ENCODE data around the gene DNAJC5G. TPM values are rescaled to one million over a fixed set of nuclear protein-coding genes. Genes with fewer than 3 reads are reported as not detected.
"Not testable (repeated sequence)": the region's sequence is repeated elsewhere in the genome, so short reads cannot be mapped to it uniquely, and the experiment has no call there.

Gene DNAJC5G
- total and polyA plus RNA-seq, 8 donors, result 0.06 to 0.34 TPM; not detected in 6

GRCh38 chr2:27270131-27270530 lies 5.1 kb upstream of the DNAJC5G start:
- Histone ChIP-seq H3K4me3 (no peak overlapping the region), H3K9me3 (no peaks in the 10 kb centered on the region), H3K27ac (no peak overlapping the region), H3K27me3 (no peaks in the 10 kb centered on the region), H3K36me3 (no peaks in the 10 kb centered on the region), H3K4me1 (peaks cover 0 to under 1% (median 0%) of the 10 kb centered on the region in 3 donors)
- no peak for TF ChIP-seq CTCF (IDR thresholded peaks at IDR 0.05)
- intact Hi-C loops (cut with DNase I), result no loop called here
- DNase-seq (no peak), FAIRE-seq (no peak), ATAC-seq (no peak)
- 76 to 87% methylated on average over 3 of the region's 3 CpGs for WGBS, 2 donors

- Histone ChIP-seq H3K27me3 (no peaks in the 10 kb centered on the region), H3K36me3 (no peaks in the 10 kb centered on the region), H3K27ac (no peak overlapping the region), H3K4me1 (no peaks in the 10 kb centered on the region), H3K4me3 (no peak overlapping the region), H3K9me3 (no peaks in the 10 kb centered on the region)
- 70 to 75% methylated on average over 2 of the region's 2 CpGs for WGBS, 2 donors
- intact Hi-C loops (cut with DNase I), result no loop called here
- TF ChIP-seq CTCF (IDR thresholded peaks at IDR 0.05), result no peak
- no peak for FAIRE-seq
- DNase-seq, result no peak
- no peak for ATAC-seq
These were observed 4.6 kb upstream of the DNAJC5G start for GRCh38 chr2:27270670-27271069.

- WGBS, 2 donors, result 54 to 57% methylated on average over 11 of the region's 11 CpGs
- DNase-seq, result no peak
- H3K4me3 ChIP-seq, result no peak overlapping the region
- no peak for TF ChIP-seq CTCF (IDR thresholded peaks at IDR 0.05)
- no peaks in the 10 kb centered on the region for H3K4me1 ChIP-seq
- ATAC-seq, result no peak
- no peaks in the 10 kb centered on the region for H3K36me3 ChIP-seq
- no peak overlapping the region for H3K27ac ChIP-seq
- FAIRE-seq, result no peak
- no peaks in the 10 kb centered on the region for H3K27me3 ChIP-seq
- no peaks in the 10 kb centered on the region for H3K9me3 ChIP-seq
- intact Hi-C loops (cut with DNase I), result no loop called here
These were observed 3.4 kb upstream of the DNAJC5G start for GRCh38 chr2:27271631-27272340.

GRCh38 chr2:27272537-27273522 lies 2.4 kb upstream of the DNAJC5G start:
- ATAC-seq; H3K27me3 ChIP-seq; intact Hi-C loops (cut with DNase I); DNase-seq; FAIRE-seq; H3K4me3 ChIP-seq; H3K27ac ChIP-seq; H3K9me3 ChIP-seq; H3K36me3 ChIP-seq; H3K4me1 ChIP-seq: not testable (repeated sequence)
- 56 to 57% methylated on average over 15 of the region's 15 CpGs for WGBS, 2 donors

GRCh38 chr2:27278010-27278409 lies 2.8 kb downstream of the DNAJC5G start:
- intact Hi-C loops (cut with DNase I), result loop anchor here in 2 of 3 donors (2.0 to 5.0 kb wide), 2 partner anchors 176 to 179 kb away; no protein-coding TSS in a partner anchor
- Histone ChIP-seq H3K36me3 (no peaks in the 10 kb centered on the region), H3K27me3 (peaks cover 0 to 3% (median 0%) of the 10 kb centered on the region in 4 donors), H3K27ac (no peak overlapping the region), H3K4me1 (no peaks in the 10 kb centered on the region), H3K9me3 (no peaks in the 10 kb centered on the region), H3K4me3 (no peak overlapping the region)
- no peak for TF ChIP-seq CTCF (IDR thresholded peaks at IDR 0.05)
- WGBS, 2 donors, result 36 to 44% methylated on average over 1 of the region's 1 CpG
- DNase-seq (no peak), ATAC-seq (no peak), FAIRE-seq (no peak)

Data from pancreas (tissue), 10 donors.